Activated CD4-positive, alpha-beta T cell treated with anti-CD3 and anti-CD28 coated beads, Interleukin-2, amount 50 U/mL, for 24 hours (primary cell): Measurements from ENCODE around the gene SLC39A7.

Experiments
- DNase-seq, 2 donors: peaks; one replicate each; pipeline ENCODE4 v3.0.0-alpha.2; 2020; ENCODE audit warnings: low read depth in 1 of 2, low spot score in 1 of 2

Gene SLC39A7

DNA sequence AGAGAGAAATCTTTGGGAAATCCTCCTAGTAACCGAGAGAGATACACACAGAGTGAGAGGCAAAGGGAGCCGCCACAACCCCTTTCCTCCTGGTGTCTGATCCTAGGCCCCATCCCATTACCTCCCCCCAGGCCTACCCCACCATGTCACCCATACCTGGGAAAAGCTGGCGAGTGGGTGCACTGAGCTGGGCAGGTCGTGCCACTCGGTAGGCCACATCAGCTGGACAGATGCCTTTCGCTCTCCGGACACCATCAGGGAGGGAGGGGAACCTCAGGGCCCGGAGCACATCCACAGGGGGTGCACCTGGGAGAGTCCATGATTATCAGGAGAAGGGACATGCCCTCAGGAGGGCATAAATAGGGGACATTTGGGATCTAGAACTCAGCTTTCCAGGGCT is 11.5 kb upstream of the SLC39A7 start:
- no peak for DNase-seq

DNA sequence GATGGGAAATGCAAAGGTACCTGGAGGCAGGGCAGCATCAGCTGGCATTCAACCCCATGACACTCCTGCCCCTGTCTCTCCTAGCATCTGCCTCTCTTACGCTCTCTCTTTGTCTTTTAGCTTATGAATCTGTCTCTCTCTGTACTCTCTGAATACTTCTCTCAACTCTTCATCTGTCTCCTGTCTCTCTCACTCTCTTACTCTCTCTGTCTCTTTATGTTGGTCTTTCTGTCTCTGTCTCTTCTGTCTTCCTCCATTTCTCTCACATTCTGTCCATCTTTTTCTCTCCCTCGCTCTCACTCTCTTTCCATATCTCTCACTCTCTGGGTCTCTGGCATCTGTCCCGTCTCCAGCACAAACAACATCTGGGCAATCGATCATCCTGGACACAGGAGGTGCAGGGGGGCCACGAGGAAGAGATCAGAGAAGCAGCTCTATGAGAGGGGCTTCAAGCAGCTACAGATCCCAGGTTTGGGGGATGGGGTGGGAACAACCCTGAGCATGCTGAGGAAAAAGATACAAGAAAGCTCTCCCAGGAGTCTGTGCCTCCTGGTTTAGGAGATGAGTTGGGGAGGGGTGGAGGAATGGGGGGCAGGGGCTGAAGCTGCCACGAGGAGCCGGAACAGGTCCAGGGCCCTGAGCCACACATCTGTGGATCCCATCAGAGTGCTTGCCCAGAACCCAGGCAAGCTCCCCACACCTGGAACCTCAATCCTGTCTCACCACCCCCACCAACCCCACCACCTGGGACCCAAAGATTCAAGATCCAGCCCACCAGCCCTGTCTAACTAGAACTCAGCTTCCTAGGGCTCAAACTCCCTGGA is 10.8 kb upstream of the SLC39A7 start:
- no peak for DNase-seq

DNA sequence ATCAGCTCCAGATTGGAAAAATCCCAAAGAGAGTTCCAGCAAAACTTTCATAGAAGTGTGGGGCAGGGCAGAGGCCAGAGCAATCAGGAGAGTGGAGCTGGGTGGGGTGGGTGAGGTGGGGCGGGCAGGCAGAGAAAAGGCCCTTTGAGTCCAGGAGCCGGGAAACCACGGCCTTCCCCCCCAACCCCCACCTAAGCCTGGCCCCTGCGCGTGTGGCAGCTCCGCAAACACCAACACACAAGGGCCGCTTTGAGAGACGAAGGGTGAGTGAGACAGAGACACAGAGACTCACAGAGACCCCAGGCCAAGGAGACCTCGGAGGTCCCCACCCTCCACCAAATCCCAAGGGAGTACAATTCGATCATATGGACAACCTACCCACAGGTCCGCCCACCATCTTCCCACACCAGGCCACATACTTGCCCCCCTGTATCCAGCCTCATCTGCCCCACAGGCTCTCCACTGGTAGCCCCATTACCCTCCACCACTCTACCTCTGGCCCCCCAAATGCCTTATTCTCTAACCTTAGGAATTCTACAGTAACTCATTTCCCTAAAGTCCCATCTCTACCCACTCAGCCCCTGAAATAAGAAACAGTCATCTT is 10.1 kb upstream of the SLC39A7 start:
- no peak for DNase-seq

DNA sequence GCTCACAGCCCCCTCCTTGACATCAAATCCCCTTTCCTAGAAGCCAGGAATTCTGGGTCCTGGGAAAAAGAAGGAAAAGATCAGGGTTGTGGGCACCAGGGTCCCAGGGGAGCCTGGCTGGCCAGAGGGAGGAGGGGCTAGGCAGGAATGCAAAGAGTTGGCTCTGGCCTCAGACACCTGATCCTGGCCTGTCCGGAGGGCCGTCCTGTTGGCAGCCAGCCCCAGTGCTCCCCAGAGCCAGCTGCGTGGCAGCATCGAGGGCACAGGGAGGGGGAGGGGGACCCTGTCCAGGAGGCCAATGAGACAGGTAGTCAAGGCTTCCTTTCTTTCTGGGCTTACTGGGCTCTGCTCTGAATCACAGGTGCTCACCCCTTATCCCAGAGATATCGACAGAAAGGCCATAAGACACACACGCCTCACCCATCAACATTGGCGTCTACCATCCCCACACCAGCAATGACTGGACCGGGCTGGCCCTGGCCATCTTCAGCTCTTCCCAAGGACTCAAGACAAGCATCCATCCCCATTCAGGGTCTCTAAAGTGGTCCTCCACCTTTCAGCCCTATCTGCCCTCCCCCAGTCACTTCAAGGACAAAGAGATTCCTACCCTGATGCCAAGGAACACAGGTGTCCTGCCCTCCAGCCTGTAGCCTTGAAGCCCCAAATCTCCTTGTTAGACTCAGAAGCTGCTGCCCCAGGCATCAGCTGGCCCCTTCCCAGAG is 9.1 kb upstream of the SLC39A7 start:
- DNase-seq: no peak

DNA sequence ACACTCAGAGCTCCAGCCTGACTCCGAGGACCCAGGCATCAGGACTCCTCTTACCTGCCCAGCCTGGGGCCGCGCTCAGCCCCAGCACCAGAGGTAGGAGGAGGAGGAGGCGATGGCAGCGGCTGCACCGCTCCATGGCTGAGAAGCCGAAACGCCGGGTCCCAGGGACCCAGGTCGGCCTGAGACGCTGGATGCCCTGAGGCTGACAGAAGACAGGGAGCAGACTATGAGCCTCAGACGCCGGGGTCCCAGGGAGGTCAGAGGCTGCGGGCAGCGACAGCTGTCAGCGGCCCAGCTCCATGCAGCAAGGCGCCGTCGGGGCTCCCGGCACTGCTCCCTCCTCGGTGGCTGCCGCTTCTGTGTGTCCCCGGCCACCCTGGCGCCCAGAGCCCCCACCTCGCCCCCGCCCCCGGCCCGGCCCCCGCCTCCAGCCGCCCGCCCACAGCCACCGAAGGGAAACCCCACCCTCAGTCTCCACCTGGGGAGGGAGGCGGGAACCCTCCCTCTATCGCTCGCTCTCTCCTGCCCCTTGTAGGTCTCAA is 8.5 kb upstream of the SLC39A7 start, which contains the start of gene COL11A2:
TSS of gene COL11A2 (minus strand) at position 363 of the 542 bp plus-strand sequence. CDS start at position 136, 227 bp downstream.
- no peak for DNase-seq

GRCh38 chr6:33192671-33193602 is 7.7 kb upstream of the SLC39A7 start:
- no peak for DNase-seq

DNA sequence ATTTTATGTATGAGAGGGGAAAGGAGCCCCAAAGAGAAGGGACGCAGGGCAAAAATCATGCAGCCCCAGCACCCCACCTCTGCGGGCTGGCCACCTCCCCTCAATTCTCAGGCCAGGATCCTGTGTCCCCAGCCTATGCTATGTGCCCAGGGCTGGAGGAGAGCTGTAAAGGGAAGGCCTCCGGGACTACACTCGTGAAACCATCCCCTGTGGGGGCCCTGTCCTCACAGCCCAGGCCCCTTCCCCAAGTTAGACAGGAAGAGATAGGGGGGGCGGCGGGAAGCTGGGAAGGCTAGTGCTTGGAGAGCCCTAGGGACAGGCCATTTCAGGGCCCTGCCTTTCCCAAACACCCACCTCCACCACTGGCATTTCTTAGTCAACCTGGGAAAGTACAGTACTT is 7.0 kb upstream of the SLC39A7 start:
- no peak for DNase-seq

DNA sequence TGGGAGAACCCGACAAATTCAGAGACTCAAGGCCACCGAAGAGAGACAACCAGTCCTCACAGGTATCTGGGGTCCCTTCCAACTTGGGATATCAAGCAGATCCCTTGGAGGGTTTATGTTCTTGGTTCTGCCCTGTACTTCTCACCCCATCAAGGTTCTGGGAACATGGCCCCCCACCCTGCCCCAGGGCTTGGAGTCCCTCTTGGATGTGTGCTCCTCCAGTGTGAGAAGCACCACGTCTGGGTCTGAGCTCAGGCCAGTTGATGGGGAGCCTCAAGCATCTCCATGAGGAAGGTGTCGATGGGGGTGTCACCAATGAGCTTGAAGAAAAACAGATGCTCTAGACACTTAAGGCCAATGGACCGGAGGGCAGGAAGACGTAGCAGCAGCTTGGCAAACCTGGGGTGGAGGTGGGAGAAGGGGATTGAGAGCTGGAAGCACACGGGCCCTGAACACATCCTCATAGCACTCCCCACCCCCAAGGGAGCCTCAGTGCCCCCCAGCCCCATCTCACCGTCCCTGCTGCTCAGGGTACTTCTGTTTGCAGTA is 6.2 kb upstream of the SLC39A7 start:
- no peak for DNase-seq

GRCh38 chr6:33195304-33196165 is 5.1 kb upstream of the SLC39A7 start:
- DNase-seq: no peak

- DNase-seq: no peak
Observed at GRCh38 chr6:33197431-33198048, 3.1 kb upstream of the SLC39A7 start.

DNA sequence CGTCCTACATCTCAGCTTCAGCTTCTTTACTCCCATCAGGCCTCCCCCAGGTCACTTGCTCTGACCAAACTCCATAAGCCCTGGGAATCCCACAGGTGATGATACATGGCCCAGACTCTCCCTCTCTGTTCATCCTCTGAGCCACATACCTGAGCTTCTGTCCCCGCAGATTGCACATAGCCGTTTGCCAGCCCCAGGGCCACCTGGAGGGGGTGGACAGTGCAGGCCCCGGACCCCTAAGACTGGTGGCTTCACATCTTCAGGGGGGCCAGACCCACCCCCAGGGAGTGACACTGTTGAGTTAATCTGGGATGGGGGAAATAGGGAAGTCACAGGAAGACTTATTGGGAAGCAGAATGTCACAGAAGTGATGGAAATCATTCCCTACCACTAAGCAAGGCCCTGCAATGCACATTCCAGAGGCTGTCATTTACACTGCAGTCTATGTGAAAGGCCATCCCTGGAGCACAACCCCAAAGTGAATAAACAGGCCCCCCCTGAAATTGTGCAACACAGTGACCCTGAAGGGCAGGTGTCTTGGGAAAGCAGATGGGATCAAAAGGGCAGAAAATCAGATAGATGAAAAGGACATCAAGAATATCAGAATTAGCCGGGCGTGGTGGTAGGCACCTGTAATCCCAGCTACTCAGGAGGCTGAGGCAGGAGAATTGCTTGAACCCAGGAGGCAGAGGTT is 2.4 kb upstream of the SLC39A7 start:
- DNase-seq: no peak

GRCh38 chr6:33198853-33199436 is 1.7 kb upstream of the SLC39A7 start:
- DNase-seq: no peak

- DNase-seq: peak; percentile 38 to 58
Observed at GRCh38 chr6:33199687-33200218, 914 bp upstream of the SLC39A7 start.

DNA sequence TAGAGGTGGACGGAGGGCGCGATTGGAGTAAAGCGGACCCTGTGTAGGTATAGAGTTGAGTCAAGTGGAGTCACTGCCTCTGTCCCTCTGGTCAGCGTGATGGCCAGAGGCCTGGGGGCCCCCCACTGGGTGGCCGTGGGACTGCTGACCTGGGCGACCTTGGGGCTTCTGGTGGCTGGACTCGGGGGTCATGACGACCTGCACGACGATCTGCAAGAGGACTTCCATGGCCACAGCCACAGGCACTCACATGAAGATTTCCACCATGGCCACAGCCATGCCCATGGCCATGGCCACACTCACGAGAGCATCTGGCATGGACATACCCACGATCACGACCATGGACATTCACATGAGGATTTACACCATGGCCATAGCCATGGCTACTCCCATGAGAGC is 479 bp downstream of the SLC39A7 start:
- DNase-seq: no peak

DNA sequence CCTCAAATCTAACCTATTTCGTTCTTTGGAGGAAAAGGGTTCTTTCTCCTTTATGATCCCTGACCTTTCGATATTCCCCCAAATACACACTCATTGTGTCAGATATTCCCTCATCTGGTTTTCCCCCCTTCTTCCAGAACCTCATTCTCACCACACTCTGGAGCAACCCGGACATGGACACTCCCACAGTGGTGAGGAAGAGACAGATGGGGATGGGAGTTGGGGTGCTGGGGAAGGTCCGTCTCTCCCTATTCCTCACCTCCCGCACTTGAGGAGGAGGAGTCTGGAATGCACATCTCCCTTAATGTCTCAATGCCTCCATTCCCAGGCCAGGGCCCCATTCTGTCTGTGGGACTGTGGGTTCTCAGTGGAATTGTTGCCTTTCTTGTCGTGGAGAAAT is 1.3 kb downstream of the SLC39A7 start:
- no peak for DNase-seq

DNA sequence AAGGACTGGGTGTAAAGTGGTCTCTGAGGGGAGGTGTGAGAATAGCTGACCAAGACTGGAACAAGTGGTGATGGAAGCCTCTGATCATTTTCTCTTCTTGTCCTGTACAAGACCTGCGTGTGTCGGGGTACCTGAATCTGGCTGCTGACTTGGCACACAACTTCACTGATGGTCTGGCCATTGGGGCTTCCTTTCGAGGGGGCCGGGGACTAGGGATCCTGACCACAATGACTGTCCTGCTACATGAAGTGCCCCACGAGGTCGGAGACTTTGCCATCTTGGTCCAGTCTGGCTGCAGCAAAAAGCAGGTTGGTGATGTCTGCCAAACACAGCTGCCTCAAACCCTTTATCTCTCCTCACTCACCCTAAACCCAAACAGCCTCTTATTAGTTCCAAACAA is 2.1 kb downstream of the SLC39A7 start:
- no peak for DNase-seq

GRCh38 chr6:33203443-33204164 is 2.9 kb downstream of the SLC39A7 start:
- DNase-seq: no peak
